IMR-90 (cell line): ENCODE data around the gene TOB2.

ENCODE experiments used
- CTCF ChIP-seq: conservative IDR thresholded peaks from 2 replicates; pipeline ENCODE4 v1.5.1; 2012; ENCODE audit warnings: mild to moderate bottlenecking, low read depth, low read length, improper control_type of control experiment
- POLR2A ChIP-seq: IDR thresholded peaks from 2 replicates; pipeline ENCODE4 v1.6.1; 2012; ENCODE audit warnings: mild to moderate bottlenecking, low read depth, low read length
- RAD21 ChIP-seq: IDR thresholded peaks from 2 replicates; pipeline ENCODE4 v1.6.1; 2012; ENCODE audit warnings: low read length, improper control_type of control experiment

GRCh38 chr22:41394012-41394356, 52.6 kb downstream of the TOB2 start:
- TF ChIP-seq CTCF (no peak), RAD21 (no peak), POLR2A (no peak)
